ENCODE measurements around the gene ADPRS. TPM values are rescaled to one million over a fixed set of nuclear protein-coding genes. Genes with fewer than 3 reads are reported as not detected.

ADPRS gene
- total RNA-seq, 1 experiment from 2014 or later: 27.8 TPM

- Histone ChIP-seq H4K91ac (ENCODE audit: insufficient read length, low read depth, low read length) (no peak overlapping the region), H2AK5ac (ENCODE audit: insufficient read length, low read length) (no peak overlapping the region), H3K4me2 (ENCODE audit: insufficient read depth, insufficient read length, low read length) (no peak overlapping the region), H3K27me3 (ENCODE audit: insufficient read depth, low read length) (no peaks in the 10 kb centered on the region), H3K56ac (ENCODE audit: insufficient read length, low read depth, low read length) (no peak overlapping the region), H3K9me3 (ENCODE audit: control insufficient read depth, low read depth, low read length) (no peaks in the 10 kb centered on the region), H3K9ac (ENCODE audit: extremely low read depth, insufficient read length, low read length) (no peak overlapping the region), H2BK120ac (ENCODE audit: low read depth, low read length, poor library complexity, severe bottlenecking) (no peak overlapping the region), H3K23ac (ENCODE audit: insufficient read length, low read depth, low read length) (no peak overlapping the region), H3T11ph (ENCODE audit: low read length) (no peak overlapping the region), H2AFZ (ENCODE audit: low read length) (no peak overlapping the region), H3K79me1 (ENCODE audit: insufficient read depth, low read depth, low read length, poor library complexity, severe bottlenecking) (no peaks in the 10 kb centered on the region), H3K18ac (ENCODE audit: insufficient read length, low read depth, low read length) (no peak overlapping the region), H3K14ac (ENCODE audit: insufficient read depth, low read length) (no peak overlapping the region), H2BK5ac (ENCODE audit: insufficient read length, low read length) (no peak overlapping the region), H3K4ac (ENCODE audit: low read depth, low read length) (no peak overlapping the region), H2BK12ac (ENCODE audit: insufficient read length, low read depth, low read length) (no peak overlapping the region), H2BK20ac (ENCODE audit: low read depth, low read length, poor library complexity, severe bottlenecking) (no peak overlapping the region), H3K4me1 (ENCODE audit: insufficient read depth, low read length) (no peaks in the 10 kb centered on the region), H4K20me1 (ENCODE audit: control insufficient read depth, insufficient read depth, insufficient read length) (no peaks in the 10 kb centered on the region), H4K8ac (replicated peaks; ENCODE audit: insufficient read length, low read depth, low read length) (no peak overlapping the region), H3K27ac (ENCODE audit: insufficient read length, low read depth, low read length) (no peak overlapping the region), H4K5ac (ENCODE audit: insufficient read length, low read depth, low read length) (no peak overlapping the region), H3K23me2 (ENCODE audit: insufficient read length, low read depth, low read length, poor library complexity, severe bottlenecking) (no peaks in the 10 kb centered on the region), H2BK15ac (ENCODE audit: low read depth, low read length) (no peak overlapping the region), H3K79me2 (ENCODE audit: insufficient read depth, low read length) (no peaks in the 10 kb centered on the region)
- no peaks in the 10 kb centered on the region; a peak in 1 of 7 replicates for H3K36me3 Mint-ChIP-seq (ENCODE audit: insufficient read depth in 1 of 3, low read depth in 3 of 3)
- peaks cover 0 to 2% of the 10 kb centered on the region in 2 experiments; a peak in 2 of 4 replicates for H3K4me1 Mint-ChIP-seq
- no peak overlapping the region for H3K4me3 Mint-ChIP-seq
- H3K27ac Mint-ChIP-seq: no peak overlapping the region
- no peak for DNase-seq
- H3K27me3 Mint-ChIP-seq (ENCODE audit: low read depth): no peaks in the 10 kb centered on the region; the same call in 1 of the 2 replicates
- TF ChIP-seq CTCF (conservative IDR thresholded peaks at IDR 0.05): no peak
- H3K9me3 Mint-ChIP-seq: no peaks in the 10 kb centered on the region
- no CpG with 5 or more reads among the region's 5 CpGs for WGBS (ENCODE audit: extremely low coverage, insufficient read length, low lambda C conversion rate)
These were observed 17.6 kb downstream of the ADPRS start for GRCh38 chr1:36106269-36106668.
